ES-I3 (cell line): Measurements from ENCODE around the gene FARP1.
"Not testable (repeated sequence)": the region's sequence is repeated elsewhere in the genome, so short reads cannot be mapped to it uniquely, and the experiment has no call there.

Experiments
- H3K36me3 ChIP-seq: 2 replicates; pipeline ENCODE4 v1.6.1; 2013; ENCODE audit warnings: mild to moderate bottlenecking, low read length, control low read depth, moderate library complexity; ENCODE audit not compliant: insufficient read depth
- H3K4me1 ChIP-seq: 2 replicates; pipeline ENCODE4 v1.6.1; 2013; ENCODE audit warnings: mild to moderate bottlenecking, control low read depth, low read length; ENCODE audit not compliant: insufficient read depth
- H3K9ac ChIP-seq: 2 replicates; pipeline ENCODE4 v1.6.1; 2013; ENCODE audit warnings: low read depth, mild to moderate bottlenecking, low read length, moderate library complexity
- H3K9me3 ChIP-seq: 2 replicates; pipeline ENCODE4 v1.6.1; 2013; ENCODE audit warnings: mild to moderate bottlenecking, low read length, moderate library complexity; ENCODE audit not compliant: control insufficient read depth, insufficient read depth

Gene FARP1

DNA sequence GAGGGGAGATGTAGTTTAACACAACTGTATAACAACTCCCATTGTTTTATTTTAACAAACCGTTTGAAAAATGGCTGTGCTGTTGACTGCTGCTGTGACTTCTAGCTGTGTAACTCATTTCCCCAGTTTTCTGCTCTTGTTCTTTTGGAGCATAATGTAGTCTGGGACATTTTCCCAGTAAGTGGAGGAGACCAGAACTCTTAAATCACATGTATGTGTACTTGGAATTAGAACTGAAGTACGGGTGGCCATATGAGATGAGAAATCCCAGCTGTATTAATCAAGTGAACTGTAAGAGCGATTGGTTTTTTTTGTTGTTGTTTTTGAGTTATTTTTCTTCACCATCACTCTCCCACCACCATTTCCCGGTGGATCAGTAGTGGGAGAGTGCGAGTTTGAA, 83.6 kb downstream of the FARP1 start:
- Histone ChIP-seq H3K36me3 (no peaks in the 10 kb centered on the region; the same call in 1 of the 2 replicates), H3K4me1 (no peaks in the 10 kb centered on the region), H3K9me3 (peaks cover 3% of the 10 kb centered on the region; the same call in 1 of the 2 replicates), H3K9ac (no peak overlapping the region)

DNA sequence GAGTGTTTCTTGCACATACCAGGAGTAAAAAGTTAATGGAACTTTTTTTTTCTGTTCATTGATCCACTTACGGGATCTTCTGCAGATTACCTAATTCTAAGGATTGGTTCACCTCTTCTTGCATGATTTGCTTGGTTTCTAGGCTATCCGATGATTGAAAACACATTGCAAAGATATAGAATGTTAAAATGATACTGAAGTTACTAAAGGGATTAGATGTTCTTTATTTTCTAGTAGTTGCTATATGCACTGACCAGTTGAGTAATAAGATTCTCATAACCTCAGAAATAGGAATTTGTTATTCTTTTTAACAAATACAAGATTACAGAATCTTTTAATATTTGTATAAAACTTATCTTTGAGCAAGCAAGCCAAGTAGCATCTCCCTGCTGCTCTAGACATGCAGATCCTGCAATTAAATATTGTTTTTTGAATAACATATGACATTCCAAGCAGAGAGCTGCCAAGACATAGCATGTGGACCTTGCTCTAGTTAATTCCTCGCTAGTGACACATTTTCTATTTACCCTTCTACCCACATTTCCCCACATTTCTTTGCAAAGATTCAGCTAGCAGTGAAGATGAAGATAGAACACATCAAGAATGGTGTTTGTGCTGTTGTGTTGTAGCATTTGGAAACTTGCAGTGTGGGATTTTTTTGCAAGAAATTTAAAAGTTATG, 85.9 kb downstream of the FARP1 start:
- Histone ChIP-seq H3K9me3 (peaks cover 3% of the 10 kb centered on the region; the same call in 1 of the 2 replicates), H3K4me1 (no peaks in the 10 kb centered on the region)

DNA sequence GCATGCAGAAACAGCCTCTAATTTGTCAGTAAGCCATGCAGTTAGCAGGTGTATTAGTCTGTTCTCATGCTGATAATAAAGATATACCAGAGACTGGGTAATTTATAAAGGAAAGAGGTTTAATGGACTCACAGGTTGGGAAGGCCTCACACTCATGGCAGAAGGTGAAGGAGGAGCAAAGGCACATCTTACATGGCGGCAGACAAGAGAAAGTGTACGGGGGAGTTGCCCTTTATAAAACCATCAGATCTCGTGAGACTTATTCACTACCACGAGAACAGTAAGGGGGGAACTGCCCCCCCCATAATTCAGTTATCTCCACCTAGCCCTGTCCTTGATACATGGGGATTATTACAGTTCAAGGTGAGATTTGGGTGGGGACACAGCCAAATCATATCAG, 87.9 kb downstream of the FARP1 start:
- H3K9me3 ChIP-seq, H3K9ac ChIP-seq, H3K36me3 ChIP-seq, H3K4me1 ChIP-seq: not testable (repeated sequence)

More for the DNA sequence above, 85.9 kb downstream of the FARP1 start:
- no peaks in the 10 kb centered on the region; the same call in 1 of the 2 replicates for H3K36me3 ChIP-seq
- no peak overlapping the region for H3K9ac ChIP-seq

DNA sequence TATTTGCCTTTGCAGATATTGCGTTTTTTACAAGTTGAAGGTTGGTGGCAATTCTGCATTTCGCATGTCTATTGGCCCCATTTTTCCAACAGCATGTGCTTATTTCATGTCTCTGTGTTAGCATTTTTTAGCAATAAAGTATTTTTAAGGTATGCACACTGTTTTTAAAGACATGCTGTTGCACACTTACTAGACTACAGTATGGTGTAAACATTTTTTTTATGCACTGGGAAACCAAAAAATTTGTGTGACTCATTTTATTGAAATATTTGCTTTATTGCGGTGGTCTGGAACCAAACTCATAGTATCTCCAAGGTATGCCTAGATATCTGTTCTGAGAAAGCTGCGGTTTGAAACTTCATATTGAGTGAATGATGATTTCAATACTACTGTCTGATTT, 89.6 kb downstream of the FARP1 start:
- Histone ChIP-seq H3K36me3 (no peaks in the 10 kb centered on the region; the same call in 1 of the 2 replicates), H3K9ac (no peak overlapping the region), H3K4me1 (no peaks in the 10 kb centered on the region), H3K9me3 (peaks cover 3% of the 10 kb centered on the region; the same call in 1 of the 2 replicates)

DNA sequence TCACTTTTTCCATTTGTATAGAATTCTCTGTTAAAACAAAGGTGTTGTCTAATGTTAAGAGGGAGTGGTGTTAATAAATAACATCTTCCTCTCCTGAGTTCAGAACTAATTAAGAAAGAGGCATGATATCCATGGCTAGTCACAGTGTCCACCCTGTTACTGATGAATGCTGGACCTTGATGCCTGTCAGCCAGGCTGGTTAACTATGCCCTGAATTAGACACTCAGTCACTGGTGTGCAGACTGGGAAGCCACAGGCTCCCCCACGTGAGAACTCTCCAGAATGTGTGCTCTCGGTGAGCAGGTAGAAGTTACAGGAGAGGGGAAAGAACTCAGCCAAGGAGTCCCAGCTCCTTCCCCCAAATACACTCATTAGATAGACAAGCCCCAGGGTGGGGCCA, 90.2 kb downstream of the FARP1 start:
- Histone ChIP-seq H3K9me3 (peaks cover 3% of the 10 kb centered on the region; the same call in 1 of the 2 replicates), H3K36me3 (no peaks in the 10 kb centered on the region; the same call in 1 of the 2 replicates), H3K4me1 (no peaks in the 10 kb centered on the region), H3K9ac (no peak overlapping the region)

DNA sequence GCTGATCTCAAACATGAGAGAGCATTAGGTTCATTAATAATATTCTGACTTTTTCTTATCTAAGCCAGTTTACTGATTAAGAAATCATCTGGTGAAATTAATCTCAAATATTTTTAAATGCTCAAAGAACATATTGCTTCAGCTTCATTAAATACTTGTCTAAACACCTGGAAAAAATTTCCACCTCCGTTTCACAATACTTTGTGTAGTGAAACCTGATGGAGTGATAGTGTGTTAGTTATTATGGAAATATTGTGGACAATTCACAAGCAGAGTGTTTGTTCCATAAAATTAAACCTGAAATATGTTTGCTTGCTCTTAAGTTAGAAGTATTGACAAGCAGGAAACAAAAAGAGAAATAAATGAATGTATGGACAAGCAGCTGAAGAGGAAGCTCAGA, 91.5 kb downstream of the FARP1 start:
- Histone ChIP-seq H3K9ac (no peak overlapping the region), H3K9me3 (peaks cover 3% of the 10 kb centered on the region; the same call in 1 of the 2 replicates), H3K36me3 (no peaks in the 10 kb centered on the region; the same call in 1 of the 2 replicates), H3K4me1 (no peaks in the 10 kb centered on the region)

DNA sequence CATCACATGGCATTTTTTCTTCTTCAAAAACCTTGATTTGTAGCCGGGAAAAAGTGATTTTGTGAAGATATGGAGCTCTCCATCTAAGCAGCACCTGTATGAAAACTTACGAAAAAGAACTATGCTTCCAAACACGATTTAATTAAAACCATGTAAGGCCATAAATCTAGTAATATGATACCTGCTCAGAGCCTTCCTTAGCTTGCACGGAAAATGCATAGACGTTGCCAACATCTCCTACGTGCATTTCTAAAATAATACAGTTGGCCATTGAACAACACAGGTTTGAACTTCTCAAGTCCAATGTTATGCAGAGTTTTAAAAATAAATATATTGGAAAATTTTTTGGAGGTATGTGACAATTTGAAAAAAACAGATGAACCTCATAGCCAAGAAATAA, 93.3 kb downstream of the FARP1 start:
- Histone ChIP-seq H3K9me3 (no peaks in the 10 kb centered on the region), H3K9ac (no peak overlapping the region), H3K36me3 (no peaks in the 10 kb centered on the region; the same call in 1 of the 2 replicates), H3K4me1 (no peaks in the 10 kb centered on the region)

DNA sequence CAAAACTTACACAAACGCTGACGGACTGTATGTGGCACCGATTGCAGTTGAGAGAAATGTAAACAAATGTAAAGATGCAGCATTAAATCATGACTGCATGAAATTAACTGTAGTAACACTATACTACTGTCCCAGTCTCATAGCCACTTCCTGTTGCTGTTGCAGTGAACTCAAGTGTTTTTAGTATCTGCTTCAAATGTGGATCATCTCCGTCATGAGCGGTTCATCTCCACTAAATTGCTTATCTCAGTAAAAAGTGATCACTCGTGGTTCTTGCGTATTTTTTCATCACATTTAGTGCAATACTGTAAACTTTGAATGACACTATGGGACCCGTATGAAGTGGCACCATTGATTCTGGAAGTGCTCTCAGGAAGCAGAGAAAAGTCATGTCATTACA, 94.4 kb downstream of the FARP1 start:
- Histone ChIP-seq H3K9me3 (no peaks in the 10 kb centered on the region), H3K9ac (no peak overlapping the region), H3K4me1 (no peaks in the 10 kb centered on the region), H3K36me3 (no peaks in the 10 kb centered on the region; the same call in 1 of the 2 replicates)

DNA sequence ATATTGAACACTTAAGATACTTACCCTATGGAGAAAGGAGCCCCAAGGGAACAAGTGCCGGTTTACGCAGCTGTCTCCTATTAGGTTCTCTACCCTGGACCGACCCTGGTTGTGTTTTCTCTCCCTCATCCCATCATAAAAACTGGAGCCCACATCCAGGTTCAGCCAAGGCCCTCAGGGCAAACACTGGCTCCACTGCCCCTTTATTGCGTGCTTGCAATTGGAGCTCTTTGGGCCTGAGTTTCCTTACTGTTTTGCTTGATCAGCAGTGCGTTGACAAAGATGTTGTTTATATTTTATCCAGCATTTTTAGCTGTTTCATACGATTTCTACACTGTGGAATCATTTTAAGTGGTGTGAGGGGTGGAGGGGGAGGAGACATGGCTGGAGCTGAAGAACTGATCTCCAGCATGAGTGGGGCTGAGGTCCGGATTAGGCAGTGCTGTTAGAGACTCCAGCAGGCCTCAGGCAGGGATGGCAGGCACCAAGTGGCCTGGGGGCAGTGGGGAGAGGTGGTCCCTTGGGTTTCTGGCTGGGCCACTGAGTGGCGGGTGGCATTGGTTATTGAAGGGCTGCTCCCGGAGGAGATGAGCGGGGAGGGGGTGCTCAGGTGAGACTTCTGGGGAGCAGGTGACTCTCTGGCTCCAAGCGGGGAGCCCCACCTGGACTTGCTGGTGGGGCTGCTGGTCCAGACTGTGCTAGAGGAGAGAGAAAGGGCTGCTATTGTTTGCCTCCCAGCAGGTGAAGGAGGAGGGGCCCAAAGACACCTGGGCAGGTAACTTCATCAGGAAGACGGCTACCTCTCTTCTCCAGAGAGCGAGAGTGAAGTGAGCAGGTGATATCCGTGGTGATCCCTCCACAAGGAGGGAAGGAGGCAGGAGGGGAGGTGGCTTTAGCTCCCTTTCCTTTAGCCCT, 96.5 kb downstream of the FARP1 start:
- H3K36me3 ChIP-seq, result no peaks in the 10 kb centered on the region; the same call in 1 of the 2 replicates
- H3K4me1 ChIP-seq, result no peaks in the 10 kb centered on the region
- no peaks in the 10 kb centered on the region for H3K9me3 ChIP-seq
- no peak overlapping the region for H3K9ac ChIP-seq

DNA sequence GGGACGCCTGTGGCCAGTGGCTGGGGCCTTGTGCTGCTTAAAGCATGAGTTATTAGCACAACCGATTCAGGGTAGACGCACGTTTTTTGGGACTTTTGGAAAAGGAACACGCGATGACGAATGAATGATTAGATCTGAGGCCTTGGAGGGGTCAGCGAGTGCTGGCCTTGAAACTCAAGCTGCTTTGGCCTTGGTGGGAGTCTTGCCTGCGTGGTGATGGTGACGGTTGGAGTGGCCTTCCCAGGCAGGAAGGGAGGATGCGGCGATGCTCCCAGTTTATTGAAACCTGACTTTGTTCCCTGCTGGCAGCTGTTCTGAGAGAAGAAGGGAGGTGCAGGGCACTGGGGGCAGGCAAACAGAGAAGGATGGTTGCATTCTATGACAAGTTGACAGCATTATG, 97.2 kb downstream of the FARP1 start:
- no peaks in the 10 kb centered on the region for H3K36me3 ChIP-seq
- H3K9ac ChIP-seq, result no peak overlapping the region
- no peaks in the 10 kb centered on the region for H3K9me3 ChIP-seq
- H3K4me1 ChIP-seq, result no peaks in the 10 kb centered on the region

DNA sequence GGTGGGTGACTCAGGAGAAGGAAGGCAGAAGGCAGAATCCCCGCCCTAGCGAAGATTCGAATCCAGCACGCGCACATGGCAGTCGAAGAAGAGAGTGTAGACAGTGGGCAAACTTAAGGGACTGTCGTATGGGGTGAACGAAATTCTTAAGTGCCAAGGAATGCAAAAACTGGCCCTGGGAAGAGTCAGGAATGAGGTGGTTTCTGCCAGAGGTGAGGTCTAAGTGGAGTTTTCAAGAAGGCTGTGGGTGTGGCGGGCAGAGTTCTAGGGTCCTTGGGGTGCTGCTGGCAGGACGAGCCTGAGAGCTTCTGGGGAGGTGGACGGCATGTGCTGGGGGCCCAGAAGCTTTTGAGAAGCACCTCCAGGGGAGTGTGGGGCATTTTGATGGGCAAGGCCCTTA, 98.1 kb downstream of the FARP1 start:
- H3K36me3 ChIP-seq, result no peaks in the 10 kb centered on the region
- no peaks in the 10 kb centered on the region for H3K4me1 ChIP-seq
- no peak overlapping the region for H3K9ac ChIP-seq

DNA sequence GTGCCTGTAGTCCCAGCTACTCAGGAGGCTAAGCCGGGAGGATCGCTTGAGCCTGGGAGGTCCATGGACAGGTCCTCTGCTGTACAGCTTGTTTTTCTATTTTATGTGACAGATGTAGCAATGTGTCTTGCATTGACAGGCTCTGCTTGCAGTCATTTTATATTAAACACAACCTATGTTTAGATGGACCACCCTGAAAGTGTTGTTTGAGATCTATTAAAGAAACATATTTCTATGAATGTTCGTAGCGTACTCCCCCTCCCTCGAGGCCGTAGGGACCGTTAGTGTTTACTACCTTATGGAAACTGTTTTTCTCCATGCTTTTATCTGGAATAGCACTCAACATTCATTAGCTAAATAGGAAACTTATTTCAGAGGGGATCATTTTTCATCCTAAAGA, 99.1 kb downstream of the FARP1 start:
- no peaks in the 10 kb centered on the region for H3K36me3 ChIP-seq
- H3K4me1 ChIP-seq, result no peaks in the 10 kb centered on the region
- H3K9me3 ChIP-seq, result no peaks in the 10 kb centered on the region
- H3K9ac ChIP-seq, result no peak overlapping the region

More for the DNA sequence above, 98.1 kb downstream of the FARP1 start:
- no peaks in the 10 kb centered on the region for H3K9me3 ChIP-seq

DNA sequence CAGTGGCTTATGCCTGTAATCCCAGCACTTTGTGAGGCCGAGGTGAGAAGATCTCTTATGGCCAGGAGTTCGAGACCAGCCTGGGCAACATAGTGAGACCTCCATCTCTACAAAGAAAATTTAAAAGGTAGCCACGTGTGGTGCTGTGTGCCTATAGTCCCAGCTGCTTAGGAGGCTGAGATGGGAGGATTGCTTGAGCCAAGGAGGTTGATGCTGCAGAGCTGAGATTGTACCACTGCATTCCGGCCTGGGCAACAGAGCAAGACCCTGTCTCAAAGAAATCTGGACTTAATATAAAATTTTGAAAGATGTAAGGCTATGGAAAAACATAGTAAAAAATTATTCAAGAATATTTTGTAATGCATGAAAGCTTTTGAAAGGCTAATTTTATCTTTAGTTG, 99.5 kb downstream of the FARP1 start:
- no peak overlapping the region for H3K9ac ChIP-seq
- H3K36me3 ChIP-seq, result no peaks in the 10 kb centered on the region
- H3K4me1 ChIP-seq, result no peaks in the 10 kb centered on the region
- H3K9me3 ChIP-seq, result no peaks in the 10 kb centered on the region

DNA sequence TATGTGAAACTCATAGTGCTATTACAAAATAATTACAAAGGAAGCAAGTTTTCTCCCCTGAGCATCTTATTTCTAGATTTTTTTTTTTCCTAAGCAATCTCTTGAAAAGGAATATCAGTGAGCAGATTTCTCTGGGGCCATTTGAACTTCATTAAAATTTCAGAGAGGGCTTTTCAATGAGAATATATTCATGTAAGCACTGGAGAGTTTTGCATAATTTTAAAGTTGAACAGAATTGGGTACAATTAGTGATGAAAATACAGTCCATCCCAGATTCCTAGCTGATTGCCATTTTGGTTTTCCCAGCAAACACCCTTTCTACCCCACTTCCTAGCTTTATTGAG, 101.0 kb downstream of the FARP1 start:
- H3K9ac ChIP-seq, result no peak overlapping the region
- no peaks in the 10 kb centered on the region for H3K4me1 ChIP-seq
- H3K9me3 ChIP-seq, result no peaks in the 10 kb centered on the region
- H3K36me3 ChIP-seq, result no peaks in the 10 kb centered on the region
